ENCODE results near the gene MAPT.

DNA sequence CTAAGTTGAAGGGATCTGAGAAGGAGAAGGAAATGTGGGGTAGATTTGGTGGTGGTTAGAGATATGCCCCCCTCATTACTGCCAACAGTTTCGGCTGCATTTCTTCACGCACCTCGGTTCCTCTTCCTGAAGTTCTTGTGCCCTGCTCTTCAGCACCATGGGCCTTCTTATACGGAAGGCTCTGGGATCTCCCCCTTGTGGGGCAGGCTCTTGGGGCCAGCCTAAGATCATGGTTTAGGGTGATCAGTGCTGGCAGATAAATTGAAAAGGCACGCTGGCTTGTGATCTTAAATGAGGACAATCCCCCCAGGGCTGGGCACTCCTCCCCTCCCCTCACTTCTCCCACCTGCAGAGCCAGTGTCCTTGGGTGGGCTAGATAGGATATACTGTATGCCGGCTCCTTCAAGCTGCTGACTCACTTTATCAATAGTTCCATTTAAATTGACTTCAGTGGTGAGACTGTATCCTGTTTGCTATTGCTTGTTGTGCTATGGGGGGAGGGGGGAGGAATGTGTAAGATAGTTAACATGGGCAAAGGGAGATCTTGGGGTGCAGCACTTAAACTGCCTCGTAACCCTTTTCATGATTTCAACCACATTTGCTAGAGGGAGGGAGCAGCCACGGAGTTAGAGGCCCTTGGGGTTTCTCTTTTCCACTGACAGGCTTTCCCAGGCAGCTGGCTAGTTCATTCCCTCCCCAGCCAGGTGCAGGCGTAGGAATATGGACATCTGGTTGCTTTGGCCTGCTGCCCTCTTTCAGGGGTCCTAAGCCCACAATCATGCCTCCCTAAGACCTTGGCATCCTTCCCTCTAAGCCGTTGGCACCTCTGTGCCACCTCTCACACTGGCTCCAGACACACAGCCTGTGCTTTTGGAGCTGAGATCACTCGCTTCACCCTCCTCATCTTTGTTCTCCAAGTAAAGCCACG is 133.0 kb downstream of the MAPT start:
- TF ChIP-seq, protein P1, sequence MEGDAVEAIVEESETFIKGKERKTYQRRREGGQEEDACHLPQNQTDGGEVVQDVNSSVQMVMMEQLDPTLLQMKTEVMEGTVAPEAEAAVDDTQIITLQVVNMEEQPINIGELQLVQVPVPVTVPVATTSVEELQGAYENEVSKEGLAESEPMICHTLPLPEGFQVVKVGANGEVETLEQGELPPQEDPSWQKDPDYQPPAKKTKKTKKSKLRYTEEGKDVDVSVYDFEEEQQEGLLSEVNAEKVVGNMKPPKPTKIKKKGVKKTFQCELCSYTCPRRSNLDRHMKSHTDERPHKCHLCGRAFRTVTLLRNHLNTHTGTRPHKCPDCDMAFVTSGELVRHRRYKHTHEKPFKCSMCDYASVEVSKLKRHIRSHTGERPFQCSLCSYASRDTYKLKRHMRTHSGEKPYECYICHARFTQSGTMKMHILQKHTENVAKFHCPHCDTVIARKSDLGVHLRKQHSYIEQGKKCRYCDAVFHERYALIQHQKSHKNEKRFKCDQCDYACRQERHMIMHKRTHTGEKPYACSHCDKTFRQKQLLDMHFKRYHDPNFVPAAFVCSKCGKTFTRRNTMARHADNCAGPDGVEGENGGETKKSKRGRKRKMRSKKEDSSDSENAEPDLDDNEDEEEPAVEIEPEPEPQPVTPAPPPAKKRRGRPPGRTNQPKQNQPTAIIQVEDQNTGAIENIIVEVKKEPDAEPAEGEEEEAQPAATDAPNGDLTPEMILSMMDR (IDR thresholded peaks at IDR 0.05) = no peak
- TF ChIP-seq POLR2A (IDR thresholded peaks at IDR 0.05) = no peak

All from testis (tissue), 2 donors.